Measurements from ENCODE around the gene RLBP1. TPM values are rescaled to one million over a fixed set of nuclear protein-coding genes. Genes with fewer than 3 reads are reported as not detected.

Gene RLBP1
- total and polyA plus RNA-seq, 9 of the 15 experiments (the other 6 are each of a cell fraction or from before 2014, with no cell fraction given), result 0.05 TPM; not detected in 8

- TF ChIP-seq ZBTB7A (IDR thresholded peaks at IDR 0.05; ENCODE audit: borderline replicate concordance, control insufficient read depth, low read depth, low read length) (peak; percentile 55; the same call in 1 of the 2 replicates), ZNF280A (IDR thresholded peaks at IDR 0.05; ENCODE audit: low read depth, partially characterized antibody) (no peak), THRB (CRISPR knock-in tag; conservative IDR thresholded peaks at IDR 0.05) (no peak), HDAC2 (IDR thresholded peaks at IDR 0.05) (no peak; the same call in 1 of the 2 replicates), KLF16 (IDR thresholded peaks at IDR 0.05) (no peak), ETV1 (tag; conservative IDR thresholded peaks at IDR 0.05; ENCODE audit: low read depth) (peak; percentile 84), HNRNPL (IDR thresholded peaks at IDR 0.05; ENCODE audit: low read depth, low read length) (0 out of 2 replicates have a peak, but pooled peaks have one; percentile 24), TEAD2 (tag; IDR thresholded peaks at IDR 0.05) (no peak), PTTG1 (tag; IDR thresholded peaks at IDR 0.05; ENCODE audit: low read depth) (no peak), BRF2 (IDR thresholded peaks at IDR 0.05; ENCODE audit: borderline replicate concordance, insufficient read depth, insufficient read length) (no peak), TCF7L2 (IDR thresholded peaks at IDR 0.05; ENCODE audit: low read depth, low read length) (peak; percentile 93), RBM34 (IDR thresholded peaks at IDR 0.05; ENCODE audit: borderline replicate concordance, insufficient read depth, low read length) (no peak), MAFK (IDR thresholded peaks at IDR 0.05; ENCODE audit: low read length) (no peak), ZNF239 (CRISPR knock-in tag; IDR thresholded peaks at IDR 0.05) (no peak), KAT7 (CRISPR knock-in tag; IDR thresholded peaks at IDR 0.05; ENCODE audit: borderline replicate concordance) (peak; percentile 70), PHF21A (IDR thresholded peaks at IDR 0.05; ENCODE audit: borderline replicate concordance, low read depth) (peak; percentile 76; the same call in 1 of the 2 replicates), HDAC1 (IDR thresholded peaks at IDR 0.05) (peak; percentile 22 to 99; a peak in 3 of 4 replicates), RFX7 (CRISPR knock-in tag; IDR thresholded peaks at IDR 0.05) (no peak), BRF1 (IDR thresholded peaks at IDR 0.05; ENCODE audit: borderline replicate concordance, extremely low read depth, insufficient read length) (no peak)
- TF ChIP-seq, protein P1, sequence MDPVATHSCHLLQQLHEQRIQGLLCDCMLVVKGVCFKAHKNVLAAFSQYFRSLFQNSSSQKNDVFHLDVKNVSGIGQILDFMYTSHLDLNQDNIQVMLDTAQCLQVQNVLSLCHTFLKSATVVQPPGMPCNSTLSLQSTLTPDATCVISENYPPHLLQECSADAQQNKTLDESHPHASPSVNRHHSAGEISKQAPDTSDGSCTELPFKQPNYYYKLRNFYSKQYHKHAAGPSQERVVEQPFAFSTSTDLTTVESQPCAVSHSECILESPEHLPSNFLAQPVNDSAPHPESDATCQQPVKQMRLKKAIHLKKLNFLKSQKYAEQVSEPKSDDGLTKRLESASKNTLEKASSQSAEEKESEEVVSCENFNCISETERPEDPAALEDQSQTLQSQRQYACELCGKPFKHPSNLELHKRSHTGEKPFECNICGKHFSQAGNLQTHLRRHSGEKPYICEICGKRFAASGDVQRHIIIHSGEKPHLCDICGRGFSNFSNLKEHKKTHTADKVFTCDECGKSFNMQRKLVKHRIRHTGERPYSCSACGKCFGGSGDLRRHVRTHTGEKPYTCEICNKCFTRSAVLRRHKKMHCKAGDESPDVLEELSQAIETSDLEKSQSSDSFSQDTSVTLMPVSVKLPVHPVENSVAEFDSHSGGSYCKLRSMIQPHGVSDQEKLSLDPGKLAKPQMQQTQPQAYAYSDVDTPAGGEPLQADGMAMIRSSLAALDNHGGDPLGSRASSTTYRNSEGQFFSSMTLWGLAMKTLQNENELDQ (CRISPR knock-in tag; IDR thresholded peaks at IDR 0.05; ENCODE audit: borderline replicate concordance), result peak; percentile 77
Observed at GRCh38 chr15:89243691-89244573, 22.6 kb upstream of the RLBP1 start, which contains the start of gene FANCI (continued).

Measured in K562 (cell line).